Measurements from ENCODE around the gene GFRA3. TPM values are rescaled to one million over a fixed set of nuclear protein-coding genes. Genes with fewer than 3 reads are reported as not detected.

Gene GFRA3
- total RNA-seq, 4 donors from 2014 or later, result 0.30 to 1.2 TPM; not detected in 2

DNA sequence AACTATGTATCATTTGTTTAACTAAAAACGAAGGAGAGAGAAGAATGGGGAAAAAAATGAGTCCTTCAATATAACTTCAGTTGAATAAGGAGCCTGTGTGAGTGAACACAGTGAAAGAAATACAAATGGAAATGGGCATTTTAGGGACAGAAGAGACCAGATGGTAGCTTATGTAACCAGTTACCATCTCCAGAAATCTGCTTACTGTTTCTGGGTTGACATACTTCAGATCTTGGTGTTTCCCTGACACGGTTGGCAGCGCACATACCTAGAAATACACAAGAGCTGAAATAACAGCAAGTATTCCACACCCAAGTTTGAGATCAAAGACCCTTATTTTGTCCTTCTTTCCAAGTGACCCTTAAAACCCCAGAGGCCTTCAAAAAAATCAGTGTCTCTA, 14.9 kb upstream of the GFRA3 start:
- no peaks in the 10 kb centered on the region for H3K9me3 ChIP-seq
- intact Hi-C loops (cut with DNase I; ENCODE audit: low total_unique reads), result no loop called here
- H3K27me3 ChIP-seq, result no peaks in the 10 kb centered on the region
- TF ChIP-seq, protein P1, sequence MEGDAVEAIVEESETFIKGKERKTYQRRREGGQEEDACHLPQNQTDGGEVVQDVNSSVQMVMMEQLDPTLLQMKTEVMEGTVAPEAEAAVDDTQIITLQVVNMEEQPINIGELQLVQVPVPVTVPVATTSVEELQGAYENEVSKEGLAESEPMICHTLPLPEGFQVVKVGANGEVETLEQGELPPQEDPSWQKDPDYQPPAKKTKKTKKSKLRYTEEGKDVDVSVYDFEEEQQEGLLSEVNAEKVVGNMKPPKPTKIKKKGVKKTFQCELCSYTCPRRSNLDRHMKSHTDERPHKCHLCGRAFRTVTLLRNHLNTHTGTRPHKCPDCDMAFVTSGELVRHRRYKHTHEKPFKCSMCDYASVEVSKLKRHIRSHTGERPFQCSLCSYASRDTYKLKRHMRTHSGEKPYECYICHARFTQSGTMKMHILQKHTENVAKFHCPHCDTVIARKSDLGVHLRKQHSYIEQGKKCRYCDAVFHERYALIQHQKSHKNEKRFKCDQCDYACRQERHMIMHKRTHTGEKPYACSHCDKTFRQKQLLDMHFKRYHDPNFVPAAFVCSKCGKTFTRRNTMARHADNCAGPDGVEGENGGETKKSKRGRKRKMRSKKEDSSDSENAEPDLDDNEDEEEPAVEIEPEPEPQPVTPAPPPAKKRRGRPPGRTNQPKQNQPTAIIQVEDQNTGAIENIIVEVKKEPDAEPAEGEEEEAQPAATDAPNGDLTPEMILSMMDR (IDR thresholded peaks at IDR 0.05), result no peak
- no peak for TF ChIP-seq POLR2A (IDR thresholded peaks at IDR 0.05)
- H3K36me3 ChIP-seq, result no peaks in the 10 kb centered on the region
- no peak overlapping the region for H3K27ac ChIP-seq
- no peaks in the 10 kb centered on the region for H3K4me1 ChIP-seq
- DNase-seq, result no peak
- H3K4me3 ChIP-seq, result no peak overlapping the region

GRCh38 chr5:138287246-138287645, 12.8 kb upstream of the GFRA3 start:
- H3K9me3 ChIP-seq, result no peaks in the 10 kb centered on the region
- H3K27ac ChIP-seq, result no peak overlapping the region
- intact Hi-C loops (cut with DNase I; ENCODE audit: low total_unique reads), result no loop called here
- H3K4me1 ChIP-seq, result no peaks in the 10 kb centered on the region
- no peak overlapping the region for H3K4me3 ChIP-seq
- H3K36me3 ChIP-seq, result no peaks in the 10 kb centered on the region
- no peaks in the 10 kb centered on the region for H3K27me3 ChIP-seq
- TF ChIP-seq POLR2A (IDR thresholded peaks at IDR 0.05), result no peak
- TF ChIP-seq, protein P1 (IDR thresholded peaks at IDR 0.05), result no peak
- no peak for DNase-seq

DNA sequence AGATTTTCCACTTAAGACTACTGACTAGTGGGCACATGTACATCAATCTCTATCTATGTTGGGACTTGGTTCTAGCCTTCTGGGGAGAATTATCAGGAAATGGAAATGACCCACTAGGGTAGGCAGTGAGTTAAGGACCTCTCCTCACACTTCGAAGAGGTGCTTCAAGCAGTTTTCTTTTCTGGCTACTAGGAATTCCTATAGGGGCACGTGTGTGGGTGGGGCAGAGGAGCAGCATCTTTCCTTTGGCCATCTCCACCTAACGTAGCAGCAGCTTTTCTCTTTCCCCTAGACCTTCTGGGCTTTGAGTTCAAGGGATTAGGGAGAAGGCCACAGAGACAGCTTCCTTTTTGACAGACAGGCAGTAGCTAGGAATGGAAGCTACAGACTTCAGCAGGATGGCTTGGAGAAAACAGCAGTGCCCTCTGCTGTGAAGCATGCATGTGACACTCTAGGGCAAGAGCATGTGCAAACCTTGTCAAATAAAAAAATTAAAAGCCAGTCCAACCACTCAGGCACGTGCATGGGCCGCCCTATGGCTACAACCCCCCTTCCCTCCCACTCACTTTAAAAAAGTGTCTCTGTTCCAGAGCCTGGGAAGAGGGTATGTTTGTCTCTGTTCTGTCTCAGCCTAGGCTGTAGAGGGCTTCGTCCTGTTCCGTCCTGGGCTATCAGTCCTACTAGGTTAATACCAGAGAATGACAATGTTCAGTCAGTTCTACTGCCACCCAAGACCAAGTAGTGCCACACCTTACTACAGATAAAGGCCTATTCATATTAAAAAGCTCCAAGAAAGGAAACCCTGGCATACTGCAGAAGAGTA, 8.7 kb upstream of the GFRA3 start:
- no peak for TF ChIP-seq POLR2A (IDR thresholded peaks at IDR 0.05)
- TF ChIP-seq, protein P1 (IDR thresholded peaks at IDR 0.05), result peak in 3 of 4 experiments; percentile 12 to 30 (median 26)
- Histone ChIP-seq H3K4me1 (no peaks in the 10 kb centered on the region), H3K9me3 (no peaks in the 10 kb centered on the region), H3K27ac (no peak overlapping the region), H3K27me3 (no peaks in the 10 kb centered on the region), H3K4me3 (no peak overlapping the region), H3K36me3 (no peaks in the 10 kb centered on the region)
- peak in 1 of 2 donors; percentile 13 for DNase-seq
- intact Hi-C loops (cut with DNase I; ENCODE audit: low total_unique reads), result no loop called here

DNA sequence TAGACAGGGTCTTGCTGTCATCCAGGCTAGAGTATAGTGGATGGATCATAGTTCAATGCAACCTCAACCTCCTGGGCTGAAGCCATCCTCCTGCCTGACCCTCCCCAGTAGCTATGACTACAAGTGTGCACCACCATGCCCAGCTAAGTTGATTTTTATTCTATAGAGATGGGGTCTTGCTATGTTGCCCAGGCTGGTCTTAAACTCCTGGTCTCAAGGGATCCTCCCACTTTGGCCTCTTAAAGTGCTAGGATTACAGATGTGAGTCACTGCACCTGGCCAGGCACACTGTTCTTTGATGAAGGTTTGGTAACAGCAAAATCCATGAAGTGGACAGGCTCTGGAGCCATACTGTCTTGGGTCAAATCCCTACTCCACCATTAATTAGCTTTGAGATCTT, 6.5 kb upstream of the GFRA3 start:
- Histone ChIP-seq H3K9me3 (no peaks in the 10 kb centered on the region), H3K4me1 (no peaks in the 10 kb centered on the region), H3K4me3 (no peak overlapping the region), H3K27me3 (no peaks in the 10 kb centered on the region), H3K36me3 (no peaks in the 10 kb centered on the region), H3K27ac (no peak overlapping the region)
- DNase-seq, result no peak
- no peak for TF ChIP-seq POLR2A (IDR thresholded peaks at IDR 0.05)
- TF ChIP-seq, protein P1 (IDR thresholded peaks at IDR 0.05), result no peak
- intact Hi-C loops (cut with DNase I; ENCODE audit: low total_unique reads), result no loop called here

DNA sequence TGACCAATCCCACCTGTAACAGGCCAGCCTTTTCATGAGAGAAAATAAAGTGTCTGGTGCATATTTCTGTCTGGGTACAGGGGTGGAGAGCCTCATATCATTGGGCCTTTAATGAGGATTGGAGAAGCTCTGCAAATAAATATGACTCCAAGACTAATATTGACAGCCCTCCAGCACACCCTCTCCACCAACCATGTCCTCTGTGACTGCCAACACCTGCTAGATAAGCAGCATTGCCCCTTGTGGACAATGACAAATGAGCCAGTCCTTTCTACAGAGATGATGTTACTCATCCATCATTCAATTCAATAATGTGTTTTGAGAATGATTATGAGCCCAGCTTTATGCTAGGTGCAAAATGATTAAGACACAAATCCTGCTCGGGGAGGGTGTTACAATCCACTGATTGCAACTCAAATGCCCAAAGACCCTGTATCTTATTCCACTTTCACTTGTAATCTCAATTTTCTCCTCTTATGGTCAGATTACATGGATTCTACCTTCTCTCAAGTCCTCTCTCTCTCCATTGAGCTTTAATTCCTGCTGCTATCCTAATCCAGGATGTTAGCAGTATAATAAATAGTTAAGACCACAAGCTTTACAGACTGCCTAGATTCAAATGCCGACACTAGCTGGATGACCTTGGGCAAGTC, 2.1 kb upstream of the GFRA3 start:
- H3K36me3 ChIP-seq, result no peaks in the 10 kb centered on the region
- H3K9me3 ChIP-seq, result no peaks in the 10 kb centered on the region
- intact Hi-C loops (cut with DNase I; ENCODE audit: low total_unique reads), result no loop called here
- DNase-seq, result no peak
- H3K4me3 ChIP-seq, result no peak overlapping the region
- no peak overlapping the region for H3K27ac ChIP-seq
- no peak for TF ChIP-seq POLR2A (IDR thresholded peaks at IDR 0.05)
- TF ChIP-seq, protein P1 (IDR thresholded peaks at IDR 0.05), result no peak
- H3K4me1 ChIP-seq, result peaks cover 0 to 5% of the 10 kb centered on the region in 2 donors
- no peaks in the 10 kb centered on the region for H3K27me3 ChIP-seq

All from uterus (tissue), 4 donors.